GM19463 (cell line): ENCODE results near the gene TTC3.
"Not testable (repeated sequence)": the region's sequence is repeated elsewhere in the genome, so short reads cannot be mapped to it uniquely, and the experiment has no call there.

ENCODE experiments used
- ATAC-seq: cut with Tn5 transposase; IDR thresholded peaks from one replicate; pipeline ENCODE4 v1.9.1; 2021; ENCODE audit warnings: mild to moderate bottlenecking, moderate library complexity; ENCODE audit not compliant: unreplicated experiment

The TTC3 gene

GRCh38 chr21:37143392-37143791 is 70.3 kb downstream of the TTC3 start:
- ATAC-seq, result not testable (repeated sequence)

DNA sequence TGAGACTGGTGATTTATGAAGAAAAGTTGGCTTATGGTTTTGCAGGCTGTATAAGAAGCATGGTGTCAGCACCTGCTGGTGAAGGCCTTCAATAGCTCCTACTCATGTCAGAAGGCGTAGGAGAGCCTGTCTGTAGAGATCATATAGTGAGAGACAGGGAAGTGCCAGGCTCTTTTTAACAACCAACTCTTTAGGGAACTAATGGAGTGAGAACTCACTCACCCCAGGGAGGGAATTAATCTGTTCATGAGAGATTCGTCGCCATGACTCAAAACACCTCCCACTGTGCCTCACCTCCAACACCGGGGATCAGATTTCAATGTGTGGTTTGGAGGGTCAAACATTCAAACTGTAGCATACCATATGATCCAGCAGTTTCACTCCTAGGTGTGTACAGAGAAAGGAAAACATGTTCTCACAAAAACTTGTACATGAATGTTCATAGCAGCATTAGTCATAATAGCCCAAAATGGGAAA is 72.6 kb downstream of the TTC3 start:
- ATAC-seq, result no peak

- no peak for ATAC-seq
Measured at GRCh38 chr21:37146320-37147235, 73.5 kb downstream of the TTC3 start.

- no peak for ATAC-seq
Measured at GRCh38 chr21:37149411-37149810, 76.4 kb downstream of the TTC3 start.

DNA sequence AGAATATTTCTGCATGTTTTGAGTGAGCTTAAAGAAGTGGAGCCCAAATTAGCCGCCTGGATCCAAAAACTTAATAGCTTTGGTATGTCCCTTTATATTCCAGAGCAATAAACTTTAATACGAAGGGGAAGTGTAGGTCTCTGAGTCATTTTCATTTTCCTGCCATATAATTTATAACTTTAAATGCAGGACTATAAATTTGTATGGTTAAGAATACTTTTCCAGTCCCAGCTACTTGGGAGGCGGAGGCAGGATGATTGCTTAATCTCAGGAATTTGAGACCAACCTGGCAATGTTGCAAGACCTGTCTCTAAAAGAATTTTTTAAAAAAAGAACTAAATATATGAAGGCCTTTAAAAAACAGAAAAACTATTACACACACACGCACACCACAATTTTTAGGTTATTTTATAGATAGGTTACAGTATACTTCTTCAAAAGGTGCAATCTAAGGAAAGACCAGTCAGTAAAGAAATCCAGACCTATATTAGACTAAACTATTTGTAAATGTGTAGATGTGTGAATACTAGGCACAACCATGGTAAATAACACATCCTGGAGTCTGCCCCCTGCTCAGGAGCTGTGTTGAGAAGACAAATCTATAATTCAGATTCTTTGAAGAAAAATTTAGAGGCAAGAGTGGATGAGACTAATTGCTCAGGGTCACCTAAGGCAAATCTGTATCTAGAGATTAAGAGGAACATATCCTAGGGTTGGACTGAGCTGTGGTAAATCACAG is 80.3 kb downstream of the TTC3 start:
- no peak for ATAC-seq

- ATAC-seq, result no peak
Measured at GRCh38 chr21:37153935-37154350, 80.9 kb downstream of the TTC3 start.

DNA sequence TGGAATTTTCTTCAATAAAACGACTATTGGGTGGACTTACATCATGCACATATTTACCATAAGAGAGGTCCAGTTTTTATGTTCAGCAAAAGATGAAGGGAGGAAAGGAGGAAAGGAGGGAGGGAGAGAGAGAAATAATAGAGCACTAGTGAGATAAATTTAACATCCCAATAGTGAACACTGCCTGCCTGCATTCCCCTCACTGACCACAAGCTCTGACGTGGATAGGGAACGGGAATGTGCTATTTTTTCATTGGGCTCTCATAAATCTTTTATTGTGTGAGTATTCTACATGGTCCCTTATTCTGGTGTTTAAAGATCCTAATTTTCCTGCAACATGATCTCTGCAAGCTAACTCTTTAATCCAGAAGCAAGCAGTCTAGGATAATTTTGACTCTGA is 82.1 kb downstream of the TTC3 start:
- no peak for ATAC-seq

GRCh38 chr21:37157938-37158337 is 84.9 kb downstream of the TTC3 start:
- ATAC-seq, result no peak

GRCh38 chr21:37159053-37159776 is 86.2 kb downstream of the TTC3 start:
- ATAC-seq, result peak; percentile 71

GRCh38 chr21:37159949-37160348 is 86.9 kb downstream of the TTC3 start:
- ATAC-seq, result no peak

DNA sequence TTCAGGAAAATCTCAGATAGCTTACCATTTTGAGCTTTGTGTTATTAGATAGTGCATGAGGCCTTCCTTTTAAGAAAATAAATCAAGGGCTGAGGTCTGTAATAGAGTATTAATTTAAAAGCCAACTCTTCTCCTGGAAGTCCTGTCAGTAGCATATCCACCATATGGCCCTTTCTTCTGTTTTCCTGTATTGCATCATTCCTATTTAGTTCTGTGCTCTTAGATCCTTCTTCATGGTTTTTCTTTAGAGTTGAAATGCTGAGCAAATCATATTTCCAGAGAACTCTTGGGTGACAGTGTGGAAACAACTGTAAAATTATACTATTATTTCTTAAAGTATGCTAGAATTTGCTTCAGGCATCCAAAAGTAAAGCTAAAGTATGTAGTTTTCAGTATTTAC is 91.7 kb downstream of the TTC3 start:
- ATAC-seq, result no peak

DNA sequence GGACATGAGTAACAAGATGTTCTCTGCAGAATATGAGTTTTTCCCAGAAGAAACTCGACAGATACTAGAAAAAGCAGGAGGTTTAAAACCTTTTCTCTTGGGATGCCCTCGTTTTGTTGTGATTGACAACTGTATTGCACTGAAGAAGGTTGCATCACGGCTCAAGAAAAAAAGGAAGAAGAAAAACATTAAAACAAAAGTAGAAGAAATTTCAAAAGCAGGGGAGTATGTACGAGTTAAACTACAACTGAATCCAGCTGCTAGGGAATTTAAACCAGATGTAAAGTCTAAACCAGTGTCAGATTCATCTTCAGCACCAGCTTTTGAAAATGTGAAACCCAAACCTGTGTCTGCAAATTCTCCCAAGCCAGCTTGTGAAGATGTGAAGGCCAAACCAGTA is 92.5 kb downstream of the TTC3 start:
- no peak for ATAC-seq

DNA sequence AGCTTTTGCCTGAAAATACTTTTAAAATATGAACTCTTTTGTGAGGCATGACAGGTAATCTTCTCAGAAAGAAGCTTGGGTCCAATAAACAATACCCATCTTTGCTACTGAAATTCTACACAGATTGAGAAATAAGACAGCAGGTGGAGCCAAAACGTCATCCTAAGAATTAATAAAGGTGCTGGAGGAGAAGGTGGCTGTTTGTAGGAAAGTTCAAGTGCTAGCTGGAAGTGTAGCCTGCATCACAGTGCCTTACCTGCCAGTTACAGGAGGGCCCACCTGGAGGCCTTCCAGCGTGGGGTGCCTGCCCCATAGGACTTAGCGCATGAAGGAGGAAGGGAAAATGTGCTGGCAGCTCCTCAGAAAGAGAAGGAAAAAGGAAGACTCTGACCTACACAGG is 93.7 kb downstream of the TTC3 start:
- ATAC-seq, result no peak

GRCh38 chr21:37168666-37169065 is 95.6 kb downstream of the TTC3 start:
- ATAC-seq, result no peak

DNA sequence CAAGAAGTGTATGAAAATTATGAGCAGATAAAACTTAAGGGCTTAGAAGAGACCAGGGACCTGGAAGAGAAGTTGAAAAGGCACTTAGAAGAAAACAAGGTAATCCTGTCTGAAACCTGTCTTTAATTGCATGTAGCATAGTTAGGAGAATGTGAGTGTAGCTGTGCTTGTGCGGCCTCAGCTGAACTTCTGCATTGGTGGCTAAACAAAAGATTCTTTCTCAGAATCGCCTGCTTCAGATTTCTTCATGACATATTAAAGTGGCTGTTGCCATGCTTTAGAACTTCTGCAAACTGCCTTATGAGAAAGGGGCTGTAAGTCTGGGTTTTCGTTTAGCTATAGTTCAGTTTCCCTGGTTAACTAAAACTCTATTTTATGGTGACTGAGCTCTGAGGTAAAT is 99.6 kb downstream of the TTC3 start:
- no peak for ATAC-seq

- no peak for ATAC-seq
Measured at GRCh38 chr21:37176716-37177115, 103.7 kb downstream of the TTC3 start.

GRCh38 chr21:37181059-37181458 is 108.0 kb downstream of the TTC3 start:
- ATAC-seq, result no peak

DNA sequence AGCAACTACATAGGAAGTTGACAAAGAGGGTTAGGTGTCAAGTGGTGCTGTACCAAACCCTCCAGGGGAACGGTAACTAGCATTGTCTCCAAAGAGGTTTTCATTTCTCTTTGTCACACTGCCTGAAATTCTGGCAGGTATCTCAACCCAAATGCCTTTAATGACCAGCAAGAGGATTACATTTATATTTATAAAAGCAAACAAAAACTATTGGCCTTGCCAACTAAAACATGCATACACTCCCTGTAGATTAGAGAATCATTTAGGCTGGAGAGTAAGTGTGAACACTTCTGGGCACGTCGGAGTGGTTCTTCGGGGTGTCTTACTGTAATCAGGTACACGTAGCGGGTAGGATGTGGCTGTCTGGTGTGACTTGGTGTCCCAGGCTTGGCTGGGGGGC is 109.2 kb downstream of the TTC3 start:
- ATAC-seq, result no peak

GRCh38 chr21:37183749-37184148 is 110.7 kb downstream of the TTC3 start:
- ATAC-seq, result no peak

- no peak for ATAC-seq
Measured at GRCh38 chr21:37184784-37185593, 111.9 kb downstream of the TTC3 start.
